LoVo (cell line): ENCODE results near the gene LTBP2.

ENCODE experiments used
- DNase-seq: peaks from one replicate; pipeline ENCODE4 v3.0.0-alpha.2; 2016; ENCODE audit warnings: low spot score

The LTBP2 gene

GRCh38 chr14:74638066-74638465 is 26.0 kb upstream of the LTBP2 start:
- no peak for DNase-seq

- DNase-seq = no peak
These were observed 25.1 kb upstream of the LTBP2 start for GRCh38 chr14:74637178-74637550.

GRCh38 chr14:74636424-74637177 is 24.6 kb upstream of the LTBP2 start:
- no peak for DNase-seq

- DNase-seq = no peak
These were observed 23.8 kb upstream of the LTBP2 start for GRCh38 chr14:74635847-74636246.

- no peak for DNase-seq
These were observed 22.9 kb upstream of the LTBP2 start for GRCh38 chr14:74634964-74635363.

GRCh38 chr14:74634481-74634880 is 22.4 kb upstream of the LTBP2 start:
- DNase-seq = no peak

GRCh38 chr14:74630881-74631690 is 19.0 kb upstream of the LTBP2 start:
- no peak for DNase-seq

- no peak for DNase-seq
These were observed 16.4 kb upstream of the LTBP2 start for GRCh38 chr14:74628418-74628817.

- no peak for DNase-seq
These were observed 15.0 kb upstream of the LTBP2 start for GRCh38 chr14:74627076-74627475.

GRCh38 chr14:74622257-74622656 is 10.2 kb upstream of the LTBP2 start:
- no peak for DNase-seq

- no peak for DNase-seq
These were observed 9.5 kb upstream of the LTBP2 start for GRCh38 chr14:74621556-74621955.

GRCh38 chr14:74620923-74621322 is 8.9 kb upstream of the LTBP2 start:
- DNase-seq = no peak

GRCh38 chr14:74620497-74620921 is 8.5 kb upstream of the LTBP2 start:
- DNase-seq = peak; percentile 56

- DNase-seq = peak; percentile 30
These were observed 7.7 kb upstream of the LTBP2 start for GRCh38 chr14:74619672-74620131.

GRCh38 chr14:74618078-74618952 is 6.3 kb upstream of the LTBP2 start:
- peak; percentile 79 for DNase-seq

GRCh38 chr14:74616996-74617700 is 5.1 kb upstream of the LTBP2 start:
- DNase-seq = no peak

- DNase-seq = peak; percentile 73
These were observed 4.5 kb upstream of the LTBP2 start for GRCh38 chr14:74616507-74616906.

- no peak for DNase-seq
These were observed 3.7 kb upstream of the LTBP2 start for GRCh38 chr14:74615735-74616134.

- no peak for DNase-seq
These were observed 2.8 kb upstream of the LTBP2 start for GRCh38 chr14:74614508-74615495.

- DNase-seq = no peak
These were observed 1.3 kb upstream of the LTBP2 start for GRCh38 chr14:74613211-74613914.
